Chondrocyte (in vitro differentiated cells): Measurements from ENCODE around the gene TMEM222. TPM values are rescaled to one million over a fixed set of nuclear protein-coding genes. Genes with fewer than 3 reads are reported as not detected.
A peak's percentile ranks its signal among the peaks of the same experiment; 100 is the strongest.

ENCODE experiments used
- DNase-seq: peaks from one replicate; pipeline ENCODE4 v3.0.0; 2021; ENCODE audit warnings: mixed read lengths, low spot score
- H3K27ac Mint-ChIP-seq: one replicate; pipeline ENCODE4 v1.8.0; 2021; ENCODE audit warnings: mild to moderate bottlenecking, moderate library complexity, mixed read lengths; ENCODE audit not compliant: unreplicated experiment
- H3K27me3 Mint-ChIP-seq: 2 replicates; pipeline ENCODE4 v1.8.0; 2021; ENCODE audit warnings: low read depth, mixed read lengths
- H3K36me3 Mint-ChIP-seq: 2 replicates; pipeline ENCODE4 v1.8.0; 2021; ENCODE audit warnings: low read depth, mixed read lengths
- H3K4me1 Mint-ChIP-seq: 2 replicates; pipeline ENCODE4 v1.8.0; 2021; ENCODE audit warnings: low read depth, mild to moderate bottlenecking, mixed read lengths
- H3K4me3 Mint-ChIP-seq: one replicate; pipeline ENCODE4 v1.8.0; 2021; ENCODE audit warnings: mild to moderate bottlenecking, moderate library complexity, mixed read lengths; ENCODE audit not compliant: unreplicated experiment
- H3K9me3 Mint-ChIP-seq: 2 replicates; pipeline ENCODE4 v1.8.0; 2021; ENCODE audit warnings: low read depth, mixed read lengths
- CTCF ChIP-seq: fragments of 200-600 bp; sonication (generic); IDR thresholded peaks from 2 replicates; pipeline ENCODE4 v1.5.0; 2021; ENCODE audit warnings: antibody characterized with exemption, mild to moderate bottlenecking, moderate library complexity
- total RNA-seq: library from RNA; stranded (reverse); gene quantifications from 3 replicates; pipeline ENCODE4 v1.2.1, GENCODE V29; 2021

Gene TMEM222
- total RNA-seq, 1 donor from 2014 or later: 34.6 TPM

GRCh38 chr1:27364696-27365371 lies 42.9 kb downstream of the TMEM222 start:
- H3K4me1 Mint-ChIP-seq: peaks cover 24% of the 10 kb centered on the region
- no peaks in the 10 kb centered on the region for H3K27me3 Mint-ChIP-seq
- no peaks in the 10 kb centered on the region for H3K9me3 Mint-ChIP-seq
- peak overlapping the region; percentile 91 for H3K4me3 Mint-ChIP-seq
- DNase-seq: no peak
- TF ChIP-seq CTCF: no peak
- H3K27ac Mint-ChIP-seq: peak overlapping the region; percentile 99
- peaks cover 25% of the 10 kb centered on the region for H3K36me3 Mint-ChIP-seq

- TF ChIP-seq CTCF: no peak
- Mint-ChIP-seq H3K36me3 (peaks cover 22% of the 10 kb centered on the region), H3K4me1 (peaks cover 24% of the 10 kb centered on the region), H3K27ac (peak overlapping the region; percentile 99), H3K4me3 (peak overlapping the region; percentile 91), H3K27me3 (no peaks in the 10 kb centered on the region), H3K9me3 (no peaks in the 10 kb centered on the region)
- peak; percentile 94 for DNase-seq
These were observed 43.6 kb downstream of the TMEM222 start for GRCh38 chr1:27365372-27366112.

- no peak for TF ChIP-seq CTCF
- Mint-ChIP-seq H3K4me1 (peaks cover 24% of the 10 kb centered on the region), H3K4me3 (peak overlapping the region; percentile 91), H3K27ac (peak overlapping the region; percentile 99), H3K9me3 (no peaks in the 10 kb centered on the region), H3K27me3 (no peaks in the 10 kb centered on the region), H3K36me3 (peaks cover 19% of the 10 kb centered on the region)
- DNase-seq: peak; percentile 94
These were observed 44.1 kb downstream of the TMEM222 start for GRCh38 chr1:27366113-27366410.

- Mint-ChIP-seq H3K27ac (peak within 1 kb of the TSS; percentile 99), H3K4me1 (peaks cover 24% of the 10 kb centered on the region), H3K9me3 (no peaks in the 10 kb centered on the region), H3K27me3 (no peaks in the 10 kb centered on the region), H3K4me3 (peak within 1 kb of the TSS; percentile 91), H3K36me3 (peaks cover 16% of the 10 kb centered on the region)
- peak; percentile 74 for TF ChIP-seq CTCF
- peak; percentile 95 for DNase-seq
These were observed 44.6 kb downstream of the TMEM222 start, which contains the start of gene MAP3K6 for GRCh38 chr1:27366411-27367159. TSS of gene MAP3K6 (minus strand) at chr1:27366961. CDS start at chr1:27366597, 364 bp downstream.

GRCh38 chr1:27367160-27367650 lies 45.2 kb downstream of the TMEM222 start:
- Mint-ChIP-seq H3K27ac (peak overlapping the region; percentile 86), H3K9me3 (no peaks in the 10 kb centered on the region), H3K4me1 (peaks cover 24% of the 10 kb centered on the region), H3K4me3 (peak overlapping the region; percentile 73), H3K36me3 (peaks cover 13% of the 10 kb centered on the region), H3K27me3 (no peaks in the 10 kb centered on the region)
- no peak for DNase-seq
- no peak for TF ChIP-seq CTCF
